NCI-H748 treated with DMSO at 0.1 percent for 48 hours (cell line): ENCODE data around the gene SMPD2.

Source experiments
- DNase-seq: peaks from one replicate; lab custom pipeline; 2025; lab: John Stamatoyannopoulos, UW

SMPD2 gene

GRCh38 chr6:109485266-109485935 is 44.9 kb downstream of the SMPD2 start:
- no peak for DNase-seq

- no peak for DNase-seq
Measured at GRCh38 chr6:109486068-109486467, 45.5 kb downstream of the SMPD2 start.

GRCh38 chr6:109488001-109488400 is 47.5 kb downstream of the SMPD2 start:
- no peak for DNase-seq

GRCh38 chr6:109490713-109491112 is 50.2 kb downstream of the SMPD2 start:
- no peak for DNase-seq

- no peak for DNase-seq
Measured at GRCh38 chr6:109491207-109491938, 50.8 kb downstream of the SMPD2 start.
